ENCODE results near the gene PROB1.

- TF ChIP-seq, protein P1, sequence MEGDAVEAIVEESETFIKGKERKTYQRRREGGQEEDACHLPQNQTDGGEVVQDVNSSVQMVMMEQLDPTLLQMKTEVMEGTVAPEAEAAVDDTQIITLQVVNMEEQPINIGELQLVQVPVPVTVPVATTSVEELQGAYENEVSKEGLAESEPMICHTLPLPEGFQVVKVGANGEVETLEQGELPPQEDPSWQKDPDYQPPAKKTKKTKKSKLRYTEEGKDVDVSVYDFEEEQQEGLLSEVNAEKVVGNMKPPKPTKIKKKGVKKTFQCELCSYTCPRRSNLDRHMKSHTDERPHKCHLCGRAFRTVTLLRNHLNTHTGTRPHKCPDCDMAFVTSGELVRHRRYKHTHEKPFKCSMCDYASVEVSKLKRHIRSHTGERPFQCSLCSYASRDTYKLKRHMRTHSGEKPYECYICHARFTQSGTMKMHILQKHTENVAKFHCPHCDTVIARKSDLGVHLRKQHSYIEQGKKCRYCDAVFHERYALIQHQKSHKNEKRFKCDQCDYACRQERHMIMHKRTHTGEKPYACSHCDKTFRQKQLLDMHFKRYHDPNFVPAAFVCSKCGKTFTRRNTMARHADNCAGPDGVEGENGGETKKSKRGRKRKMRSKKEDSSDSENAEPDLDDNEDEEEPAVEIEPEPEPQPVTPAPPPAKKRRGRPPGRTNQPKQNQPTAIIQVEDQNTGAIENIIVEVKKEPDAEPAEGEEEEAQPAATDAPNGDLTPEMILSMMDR (IDR thresholded peaks at IDR 0.05; ENCODE audit: poor library complexity) = no peak
- no peak for TF ChIP-seq EZH2 (IDR thresholded peaks at IDR 0.05; ENCODE audit: borderline replicate concordance)
Observed at GRCh38 chr5:139386050-139386438, 8.9 kb downstream of the PROB1 start.

Data from hepatocyte (in vitro differentiated cells).